ENCODE data around the gene NCKAP5.

DNA sequence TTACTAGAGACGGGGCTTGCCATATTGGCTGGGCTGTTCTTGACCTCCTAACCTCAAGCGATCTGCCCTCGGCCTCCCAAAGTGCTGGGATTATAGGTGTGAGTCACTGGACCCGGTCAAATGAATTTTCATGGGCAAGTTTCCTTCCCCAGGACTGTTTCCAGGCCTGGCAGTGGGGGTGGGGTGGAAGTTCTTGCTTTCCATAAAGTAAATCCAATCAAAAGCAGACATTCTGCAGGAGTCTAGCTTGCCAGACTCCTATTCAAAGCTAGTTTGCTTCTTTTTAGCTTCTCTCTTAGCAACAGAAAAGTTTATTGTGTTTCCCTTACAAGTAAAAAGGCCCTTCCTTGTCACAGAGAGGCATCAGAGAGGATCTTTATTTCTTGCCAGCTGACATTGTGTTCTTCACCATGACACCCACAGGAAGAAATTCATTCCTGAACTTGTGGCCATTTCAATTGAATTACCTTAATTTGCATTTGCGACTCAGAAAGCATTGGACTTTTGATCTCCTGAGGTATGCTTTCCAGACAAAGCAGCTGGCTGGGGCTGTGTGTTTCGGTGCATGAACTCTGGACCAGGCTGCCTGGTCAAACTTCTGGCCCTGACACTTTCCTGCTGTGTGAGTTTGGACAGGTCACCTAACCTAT, 936.1 kb downstream of the NCKAP5 start:
- TF ChIP-seq, protein P1, sequence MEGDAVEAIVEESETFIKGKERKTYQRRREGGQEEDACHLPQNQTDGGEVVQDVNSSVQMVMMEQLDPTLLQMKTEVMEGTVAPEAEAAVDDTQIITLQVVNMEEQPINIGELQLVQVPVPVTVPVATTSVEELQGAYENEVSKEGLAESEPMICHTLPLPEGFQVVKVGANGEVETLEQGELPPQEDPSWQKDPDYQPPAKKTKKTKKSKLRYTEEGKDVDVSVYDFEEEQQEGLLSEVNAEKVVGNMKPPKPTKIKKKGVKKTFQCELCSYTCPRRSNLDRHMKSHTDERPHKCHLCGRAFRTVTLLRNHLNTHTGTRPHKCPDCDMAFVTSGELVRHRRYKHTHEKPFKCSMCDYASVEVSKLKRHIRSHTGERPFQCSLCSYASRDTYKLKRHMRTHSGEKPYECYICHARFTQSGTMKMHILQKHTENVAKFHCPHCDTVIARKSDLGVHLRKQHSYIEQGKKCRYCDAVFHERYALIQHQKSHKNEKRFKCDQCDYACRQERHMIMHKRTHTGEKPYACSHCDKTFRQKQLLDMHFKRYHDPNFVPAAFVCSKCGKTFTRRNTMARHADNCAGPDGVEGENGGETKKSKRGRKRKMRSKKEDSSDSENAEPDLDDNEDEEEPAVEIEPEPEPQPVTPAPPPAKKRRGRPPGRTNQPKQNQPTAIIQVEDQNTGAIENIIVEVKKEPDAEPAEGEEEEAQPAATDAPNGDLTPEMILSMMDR (IDR thresholded peaks at IDR 0.05; ENCODE audit: insufficient read depth, low read length) = no peak
- no peak for TF ChIP-seq GABPA (IDR thresholded peaks at IDR 0.05; ENCODE audit: low read depth)
- no peak for TF ChIP-seq POLR2AphosphoS5 (IDR thresholded peaks at IDR 0.05; ENCODE audit: low read depth)

Data from HL-60 (cell line).